ENCODE data around the gene DPM3.
"Not testable (repeated sequence)": the region's sequence is repeated elsewhere in the genome, so short reads cannot be mapped to it uniquely, and the experiment has no call there.

Gene DPM3

DNA sequence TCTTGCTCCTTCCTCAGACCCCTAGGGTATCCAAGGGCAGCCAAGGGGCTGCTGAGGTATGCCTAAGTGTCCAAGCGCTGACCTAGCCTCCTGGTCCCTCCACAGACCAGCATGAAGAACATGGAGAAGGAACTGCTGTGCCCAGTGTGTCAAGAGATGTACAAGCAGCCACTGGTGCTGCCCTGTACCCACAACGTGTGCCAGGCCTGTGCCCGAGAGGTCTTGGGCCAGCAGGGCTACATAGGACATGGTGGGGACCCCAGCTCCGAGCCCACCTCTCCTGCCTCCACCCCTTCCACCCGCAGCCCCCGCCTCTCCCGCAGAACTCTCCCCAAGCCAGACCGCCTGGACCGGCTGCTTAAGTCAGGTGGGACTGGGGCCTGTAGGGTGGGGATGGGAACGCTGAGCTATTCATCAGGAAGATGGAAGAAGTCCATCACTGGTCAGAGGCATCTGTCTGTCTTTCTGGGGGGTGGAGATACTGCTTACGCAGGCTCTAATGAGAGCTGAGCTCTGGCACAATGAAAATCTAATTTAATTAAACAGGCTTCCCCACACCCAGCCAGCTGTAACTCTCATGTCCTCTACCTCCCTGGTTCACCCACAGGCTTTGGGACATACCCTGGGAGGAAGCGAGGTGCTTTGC lies 35.1 kb upstream of the DPM3 start:
- DNase-seq (ENCODE audit: low read depth): no peak

DNA sequence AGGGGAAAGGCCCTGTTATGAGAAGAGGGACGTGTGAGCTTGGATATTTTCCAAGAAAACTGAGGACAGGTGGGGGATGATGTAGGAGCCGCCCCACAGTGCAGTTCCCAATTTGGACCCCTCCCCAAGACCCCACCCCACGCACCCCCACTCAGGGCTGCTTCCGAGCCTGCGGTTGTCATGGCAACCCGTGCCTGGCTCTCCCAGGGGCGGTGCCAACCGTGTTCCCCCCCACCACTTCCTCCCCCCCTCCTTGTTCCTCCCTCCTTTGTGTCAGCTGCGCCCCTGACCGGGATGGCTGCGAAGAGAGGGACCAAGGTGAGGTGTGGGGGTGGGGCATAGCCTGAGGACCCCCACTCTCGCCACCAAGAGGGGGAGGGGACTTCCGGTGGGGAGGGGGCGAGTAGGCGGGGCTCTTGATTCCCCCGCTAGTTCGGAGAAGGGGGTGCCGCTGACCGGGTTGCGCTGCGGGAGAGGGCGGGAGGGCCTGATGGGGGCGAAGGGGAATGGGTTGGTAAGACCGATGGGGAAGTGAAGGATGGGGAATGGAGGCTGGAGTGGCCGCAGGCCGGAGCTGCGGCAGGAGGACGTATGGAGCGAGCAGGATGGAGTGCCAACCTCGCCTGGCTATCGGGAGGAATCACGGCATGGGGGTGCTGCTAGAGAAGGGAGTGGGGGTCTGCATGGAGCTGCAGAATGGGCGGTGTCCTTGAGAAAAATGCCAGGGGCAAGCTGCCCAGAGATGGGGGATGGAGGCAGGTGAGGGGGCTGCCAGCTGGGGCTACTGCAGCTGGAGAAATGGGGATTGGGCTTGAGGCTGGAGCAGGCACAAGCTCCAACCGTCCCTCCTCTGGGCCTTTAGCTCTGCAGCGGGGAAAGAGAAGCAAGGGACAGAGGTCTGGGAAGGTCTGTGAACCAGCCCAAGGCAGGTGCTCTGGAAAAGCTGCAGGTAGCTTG lies 34.3 kb upstream of the DPM3 start:
- DNase-seq (ENCODE audit: low read depth): no peak

DNA sequence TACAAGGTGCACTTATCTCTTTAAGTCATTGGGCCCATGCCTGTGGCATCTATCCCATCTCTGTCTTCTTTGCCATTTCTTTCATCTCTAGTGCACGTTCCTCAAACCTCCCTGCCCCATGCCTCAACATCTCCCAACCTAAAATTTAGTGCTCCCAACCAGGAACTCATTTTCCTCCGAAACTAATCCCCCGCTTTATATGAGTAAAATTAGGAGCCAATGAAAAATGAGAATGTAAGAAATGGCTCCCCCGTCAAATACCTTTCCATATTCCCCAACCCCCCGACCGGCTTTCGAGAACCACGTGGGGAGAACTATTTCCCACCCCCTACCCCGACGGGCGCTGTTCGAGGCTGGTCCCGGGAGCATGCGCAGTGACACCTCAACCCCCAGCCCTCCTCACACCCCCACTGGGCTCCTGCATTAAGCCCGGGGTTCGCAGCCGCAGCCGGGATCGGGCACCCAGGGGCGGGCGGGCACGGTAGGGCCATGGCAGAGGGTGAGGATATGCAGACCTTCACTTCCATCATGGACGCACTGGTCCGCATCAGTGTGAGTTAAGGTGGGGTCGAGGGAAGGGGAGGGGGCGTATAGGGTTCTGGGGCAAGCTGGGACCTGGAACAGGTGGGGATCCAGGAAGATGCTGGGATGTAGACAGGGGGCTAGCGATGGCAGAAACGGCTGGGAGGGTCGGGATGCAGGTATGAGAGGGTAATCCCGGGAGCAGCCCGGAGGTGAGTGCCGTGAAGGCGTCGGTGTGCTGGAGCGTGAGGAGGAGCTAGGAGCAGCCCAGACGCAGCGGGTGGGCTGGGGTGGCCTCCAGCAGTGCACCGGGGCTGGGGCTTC lies 33.4 kb upstream of the DPM3 start, which contains the start of gene TRIM46:
TRIM46 (plus strand) TSS at position 372 of the 846 bp plus-strand sequence; CDS start at position 490, 118 bp downstream.
- peak; percentile 55 for DNase-seq (ENCODE audit: low read depth)

DNA sequence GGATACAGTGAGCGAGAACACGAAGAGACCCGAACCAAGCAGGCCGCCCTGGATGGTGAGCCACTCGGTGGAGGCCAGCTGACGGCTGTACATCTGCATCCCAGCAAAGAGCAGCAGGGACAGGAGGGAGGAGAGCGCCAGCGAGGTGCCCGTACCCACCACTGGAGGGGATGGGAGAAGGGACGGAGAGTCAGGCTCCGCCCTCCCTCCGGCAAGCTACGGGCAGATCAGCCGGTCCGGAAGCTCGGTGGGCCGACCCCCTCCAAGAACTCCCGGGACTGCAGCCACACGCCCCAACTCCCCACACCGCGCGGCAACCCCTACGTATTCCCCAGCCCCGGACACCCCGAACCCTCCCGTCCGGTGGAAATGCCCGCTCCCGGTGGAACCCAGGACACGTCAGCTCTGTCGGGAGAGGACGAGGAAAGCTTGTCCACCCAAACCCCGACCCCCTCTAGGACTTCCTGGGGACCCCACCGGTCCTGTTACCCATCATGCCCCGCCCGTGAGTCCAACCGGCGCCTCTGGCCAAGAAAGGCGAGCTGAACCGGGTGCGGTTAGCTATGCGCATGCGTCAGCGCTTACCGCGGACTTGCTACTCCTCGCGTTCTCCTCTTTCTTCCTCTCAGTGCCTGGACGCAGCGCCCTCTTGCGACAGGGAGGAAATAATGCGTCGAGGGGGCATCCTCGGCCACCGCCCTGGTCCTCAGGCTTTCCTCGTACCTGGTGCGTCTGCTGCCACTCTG lies 32.6 kb upstream of the DPM3 start, which contains the start of gene KRTCAP2:
KRTCAP2 (minus strand) TSS at position 573 of the 746 bp plus-strand sequence; CDS start at position 493, 80 bp downstream.
- peak; percentile 91 for DNase-seq (ENCODE audit: low read depth)

DNA sequence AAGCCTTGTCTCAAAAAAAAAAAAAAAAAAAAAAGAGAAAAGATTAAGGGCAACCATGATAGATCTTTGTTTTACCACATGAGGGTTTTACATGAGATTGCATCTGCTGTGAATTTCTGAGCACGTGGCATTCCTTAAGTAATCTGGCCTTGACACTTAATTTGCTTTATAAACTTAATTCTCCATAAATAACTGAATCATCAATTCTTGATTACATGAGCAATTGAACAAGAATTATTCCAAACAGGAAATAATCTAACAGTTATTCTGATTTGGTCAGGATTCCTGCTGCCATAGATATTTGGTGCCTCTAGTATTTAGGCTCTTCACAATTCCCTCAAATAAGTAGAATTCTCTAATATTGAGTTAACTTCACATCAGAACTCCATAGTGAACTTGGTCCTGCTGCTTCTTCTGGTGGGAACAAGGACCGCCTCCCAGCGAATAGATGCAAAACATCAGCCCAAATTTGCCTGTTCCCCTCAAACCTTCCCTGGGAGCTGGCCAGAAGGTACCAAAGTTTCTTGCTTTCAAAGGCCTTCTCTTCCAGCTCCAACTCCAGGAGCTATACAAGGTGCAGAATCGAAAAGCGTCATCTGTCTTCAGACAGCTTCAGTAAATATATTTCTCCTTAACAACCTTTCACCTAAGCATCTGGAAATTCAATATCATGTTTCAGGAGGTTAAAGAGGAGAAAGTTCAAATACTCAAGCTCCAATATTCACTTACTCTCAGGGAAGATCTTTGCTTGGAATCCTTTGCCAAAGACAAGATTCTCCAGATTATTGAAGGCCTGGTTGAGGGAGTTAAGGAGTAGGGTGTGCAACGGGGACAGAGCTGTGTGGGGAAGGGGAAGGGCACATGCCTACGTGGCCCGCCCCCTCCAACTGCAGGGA lies 31.8 kb upstream of the DPM3 start:
- no peak for DNase-seq (ENCODE audit: low read depth)

DNA sequence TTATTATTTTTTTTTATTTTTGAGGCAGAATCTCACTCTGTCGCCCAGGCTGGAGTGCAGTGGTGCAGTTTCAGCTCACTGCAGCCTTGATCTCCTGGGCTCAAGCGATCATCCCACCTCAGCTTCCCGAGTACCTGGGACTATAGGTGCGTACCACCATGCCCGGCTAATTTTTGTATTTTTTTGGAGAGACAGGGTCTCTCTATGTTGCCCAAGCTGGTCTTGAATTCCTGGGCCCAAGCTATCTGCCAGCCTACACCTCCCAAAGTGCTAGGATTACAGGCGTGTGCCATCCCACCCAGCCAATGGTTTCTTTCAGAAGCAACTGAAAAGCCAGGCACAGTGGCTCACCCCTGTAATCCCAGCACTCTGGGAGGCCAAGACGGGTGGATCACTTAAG lies 30.5 kb upstream of the DPM3 start:
- no peak for DNase-seq (ENCODE audit: low read depth)

DNA sequence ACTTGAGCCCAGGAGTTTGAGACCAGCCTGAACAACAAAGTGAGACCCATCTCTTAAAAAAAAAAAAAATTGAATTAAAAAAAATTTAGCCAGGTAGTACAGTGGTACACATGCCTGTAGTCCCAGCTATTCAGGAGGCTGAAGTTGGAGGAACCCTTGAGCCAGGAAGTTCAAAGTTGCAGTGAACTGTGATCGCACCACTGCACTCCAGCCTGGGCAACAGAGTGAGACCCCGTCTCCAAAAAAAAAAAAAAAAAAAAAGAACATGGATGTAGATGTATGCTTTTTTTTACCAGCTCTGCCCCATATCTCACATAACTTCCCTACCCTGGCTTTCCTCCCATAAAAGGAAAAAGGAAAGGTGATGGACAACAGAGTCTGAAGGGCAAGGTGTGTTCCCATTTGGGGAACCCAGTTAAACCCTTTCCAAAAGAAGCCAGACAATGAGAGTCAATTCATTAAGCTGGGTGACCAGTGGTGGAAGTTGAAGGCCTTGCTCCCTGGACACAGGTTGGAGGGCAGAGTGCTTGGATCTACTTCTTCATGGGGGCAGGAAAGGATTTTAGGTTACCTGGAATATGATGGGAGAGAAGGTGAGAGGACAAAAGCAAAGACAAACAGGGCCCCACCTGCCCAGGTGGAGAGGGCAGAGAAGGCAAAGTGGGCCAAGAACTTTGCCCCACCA lies 29.9 kb upstream of the DPM3 start:
- DNase-seq (ENCODE audit: low read depth): no peak

DNA sequence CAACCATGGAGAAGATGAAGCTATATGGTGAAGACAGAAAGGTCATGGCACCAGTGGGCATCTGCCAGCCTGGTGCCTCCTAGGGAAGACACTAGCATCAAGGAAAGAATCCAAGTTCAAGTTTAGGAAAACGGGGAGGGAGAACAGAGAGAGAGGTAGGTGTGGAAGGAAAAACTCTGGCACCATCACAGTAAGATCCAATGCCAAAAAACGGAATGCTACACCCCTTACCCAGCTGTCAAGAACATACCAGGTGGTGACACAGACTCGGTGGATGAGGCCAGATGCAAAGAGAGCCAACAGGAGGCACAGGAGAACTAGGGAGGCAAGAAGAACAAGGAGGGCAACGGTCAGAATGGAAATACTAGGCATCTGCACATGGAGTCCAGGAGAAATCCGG lies 29.2 kb upstream of the DPM3 start:
- DNase-seq (ENCODE audit: low read depth): no peak

DNA sequence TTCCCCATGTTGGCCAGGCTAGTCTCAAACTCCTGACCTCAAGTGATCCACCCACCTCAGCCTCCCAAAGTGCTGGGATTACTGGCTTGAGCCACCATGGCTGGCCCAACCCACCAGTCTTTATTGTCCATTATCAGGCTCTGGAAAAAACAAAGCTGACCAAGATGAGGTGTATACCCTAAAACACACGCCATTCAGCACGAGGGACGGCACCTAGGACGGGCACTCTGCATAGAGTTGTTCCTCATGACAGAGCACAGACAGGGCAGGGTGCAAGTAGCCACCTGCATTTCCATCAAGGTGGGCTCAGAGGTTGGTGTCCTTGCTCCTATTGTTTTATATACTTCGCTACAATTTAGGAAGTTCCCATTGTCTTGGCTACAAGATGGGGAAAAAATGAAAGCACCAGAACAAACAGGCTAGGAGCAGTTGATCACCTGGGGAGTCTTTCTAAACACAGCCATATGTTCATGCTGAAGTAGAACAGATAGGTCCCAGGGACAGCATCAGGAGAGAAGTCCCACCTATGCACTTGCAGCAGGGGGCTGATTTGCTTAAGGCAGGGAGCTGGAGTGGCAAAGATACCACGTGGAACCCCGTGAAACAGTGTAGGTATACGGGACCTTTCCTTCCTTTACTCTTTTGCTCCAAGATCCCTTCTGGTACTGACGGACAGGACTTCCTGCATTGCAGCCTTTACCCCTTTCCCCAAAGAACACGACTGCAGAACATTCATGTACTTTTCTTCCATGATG lies 28.3 kb upstream of the DPM3 start:
- no peak for DNase-seq (ENCODE audit: low read depth)

DNA sequence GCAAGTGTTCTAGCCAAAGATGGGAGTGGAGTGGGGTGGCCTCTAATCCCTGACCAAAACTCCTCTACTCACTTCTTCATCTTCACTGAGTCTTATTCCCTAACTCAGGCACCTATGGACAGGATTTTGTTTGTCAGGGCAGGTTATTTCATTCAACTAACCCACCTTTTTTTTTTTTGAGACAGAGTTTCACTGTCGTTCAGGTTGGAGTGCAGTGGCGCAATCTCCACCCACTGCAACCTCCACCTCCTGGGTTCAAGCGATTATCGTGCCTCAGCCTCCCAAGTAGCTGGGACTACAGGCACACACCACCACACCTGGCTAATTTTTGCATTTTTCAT lies 27.7 kb upstream of the DPM3 start:
- not testable (repeated sequence) for DNase-seq (ENCODE audit: low read depth)

DNA sequence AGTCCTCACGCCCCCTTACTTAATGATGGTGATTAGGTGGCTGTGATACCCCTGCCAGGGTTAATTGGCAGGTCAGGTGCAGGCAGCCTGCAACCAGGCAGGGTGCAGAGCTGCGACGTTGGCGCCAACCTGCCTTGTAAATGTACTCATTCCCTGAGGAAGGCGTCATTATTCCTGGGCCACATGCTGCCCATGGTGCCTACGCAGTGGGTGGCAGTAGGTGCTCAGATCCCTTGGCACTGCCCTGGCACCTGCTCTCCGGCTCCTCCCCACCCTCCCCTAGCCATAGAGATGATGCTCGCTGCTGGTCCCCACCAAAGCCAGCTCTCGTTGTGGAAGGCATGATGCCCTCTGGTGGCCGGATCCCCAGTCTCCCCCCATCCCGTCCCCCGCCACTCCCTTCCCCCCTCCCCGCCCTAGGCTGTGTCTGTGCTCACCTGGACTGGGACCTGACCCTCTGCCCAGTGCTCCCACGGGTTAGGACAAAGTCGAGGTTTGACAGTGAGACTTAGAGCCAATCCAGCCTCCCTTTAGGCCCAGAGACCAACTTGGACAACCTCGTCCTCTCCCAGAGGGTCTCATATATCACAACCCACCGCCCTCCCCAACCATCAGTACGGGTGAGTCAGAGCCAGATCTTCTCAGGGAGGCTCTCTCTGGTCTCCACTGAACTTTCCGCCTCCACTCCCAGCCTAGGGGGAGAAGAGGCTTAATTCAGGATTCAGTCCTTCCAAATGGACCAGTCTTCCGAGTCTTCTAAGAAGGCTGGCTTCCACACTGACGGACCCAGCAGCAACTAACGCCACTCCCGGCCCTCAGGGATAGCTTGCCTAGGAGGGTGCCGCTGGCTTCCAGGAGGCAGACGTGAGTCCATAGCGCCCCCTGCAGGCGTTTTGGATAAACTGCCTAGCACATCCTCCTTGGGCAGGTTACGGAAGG lies 27.1 kb upstream of the DPM3 start:
- peak; percentile 77 for DNase-seq (ENCODE audit: low read depth)

DNA sequence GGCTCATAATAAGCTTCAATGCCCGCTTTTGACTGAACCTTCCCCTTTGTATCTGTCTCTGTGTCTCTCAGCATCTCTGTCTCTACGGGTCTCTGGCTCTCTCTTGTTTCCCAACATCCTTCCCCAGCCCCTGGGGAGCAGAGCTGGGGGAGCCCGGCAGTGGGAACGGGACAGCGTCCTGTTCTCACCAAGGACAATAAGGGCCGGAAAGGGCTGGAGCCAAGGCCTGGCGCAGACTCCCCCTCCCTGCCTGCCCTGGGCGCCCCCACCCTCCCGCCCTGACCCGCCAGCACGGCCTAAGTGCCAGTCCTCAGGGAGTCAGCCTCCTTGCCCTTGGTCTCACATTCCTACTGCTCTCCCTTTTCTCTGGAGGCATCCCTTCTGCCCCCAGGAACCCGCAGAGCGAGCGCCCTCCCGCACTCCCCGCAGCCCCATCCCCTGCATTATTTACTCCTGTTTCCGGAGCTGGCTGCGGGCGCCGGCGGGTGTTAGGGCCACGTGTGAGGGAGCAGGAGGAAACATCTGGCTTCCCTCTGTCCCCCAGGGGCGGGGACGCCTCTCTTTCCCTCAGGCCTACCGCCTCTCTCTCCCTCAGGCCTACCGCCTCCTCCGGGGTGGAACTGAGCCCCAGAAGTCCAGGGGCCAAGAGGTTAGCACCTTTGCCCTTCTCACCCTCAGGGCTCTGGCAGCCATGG lies 26.3 kb upstream of the DPM3 start:
- DNase-seq (ENCODE audit: low read depth): no peak

DNA sequence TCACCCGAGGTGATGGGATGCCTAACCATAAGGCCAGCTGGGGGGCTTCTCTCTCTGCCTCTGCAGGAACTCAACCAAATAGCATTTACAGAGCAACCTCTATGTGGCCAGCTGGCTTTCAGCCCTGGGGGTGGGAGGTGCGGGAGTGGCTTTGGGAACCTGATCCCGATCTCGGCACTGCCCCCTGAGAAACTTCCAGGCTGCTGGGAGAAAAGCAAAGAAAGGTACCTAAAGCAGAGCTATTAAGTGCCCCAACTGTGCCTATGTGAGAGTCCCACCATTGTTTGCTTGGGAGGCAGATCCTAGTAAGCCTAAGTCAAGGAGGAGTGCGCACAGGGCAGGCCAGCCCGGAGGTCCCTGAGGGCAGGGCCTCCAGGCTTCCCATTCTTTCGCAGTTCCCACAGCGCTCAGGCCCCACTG lies 25.7 kb upstream of the DPM3 start:
- no peak for DNase-seq (ENCODE audit: low read depth)

DNA sequence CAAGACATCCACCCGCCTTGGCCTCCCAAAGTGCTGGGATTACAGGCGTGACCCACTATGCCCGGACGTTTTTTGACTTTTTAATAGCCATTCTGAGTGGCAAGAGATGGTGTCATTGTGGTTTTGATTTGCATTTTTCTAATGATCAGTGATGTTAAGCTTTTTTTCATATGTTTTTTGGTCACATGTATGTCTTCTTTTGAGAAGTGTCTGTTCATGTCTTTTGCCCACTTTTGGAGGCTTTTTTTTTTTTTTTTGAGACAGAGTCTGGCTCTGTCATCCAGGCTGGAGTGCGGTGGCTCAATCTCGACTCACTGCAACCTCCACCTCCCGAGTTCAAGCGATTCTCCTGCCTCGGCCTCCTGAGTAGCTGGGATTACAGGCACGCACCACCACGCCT lies 24.3 kb upstream of the DPM3 start:
- not testable (repeated sequence) for DNase-seq (ENCODE audit: low read depth)

DNA sequence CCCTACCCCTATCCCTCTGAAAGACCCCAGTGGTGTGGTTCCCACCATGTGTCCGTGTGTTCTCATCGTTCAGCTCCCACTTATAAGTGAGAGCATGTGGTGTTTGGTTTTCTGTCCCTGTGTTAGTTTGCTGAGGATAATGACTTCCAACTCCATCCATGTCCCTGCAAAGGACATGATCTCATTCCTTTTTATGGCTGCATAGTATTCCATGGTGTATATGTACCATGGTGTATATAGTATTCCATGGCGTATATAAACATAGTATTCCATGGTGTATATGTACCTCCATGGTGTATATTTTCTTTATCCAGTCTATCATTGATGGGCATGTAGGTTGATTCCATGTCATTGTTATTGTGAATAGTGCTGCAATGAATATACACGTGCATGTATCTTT lies 23.5 kb upstream of the DPM3 start:
- DNase-seq (ENCODE audit: low read depth): not testable (repeated sequence)

DNA sequence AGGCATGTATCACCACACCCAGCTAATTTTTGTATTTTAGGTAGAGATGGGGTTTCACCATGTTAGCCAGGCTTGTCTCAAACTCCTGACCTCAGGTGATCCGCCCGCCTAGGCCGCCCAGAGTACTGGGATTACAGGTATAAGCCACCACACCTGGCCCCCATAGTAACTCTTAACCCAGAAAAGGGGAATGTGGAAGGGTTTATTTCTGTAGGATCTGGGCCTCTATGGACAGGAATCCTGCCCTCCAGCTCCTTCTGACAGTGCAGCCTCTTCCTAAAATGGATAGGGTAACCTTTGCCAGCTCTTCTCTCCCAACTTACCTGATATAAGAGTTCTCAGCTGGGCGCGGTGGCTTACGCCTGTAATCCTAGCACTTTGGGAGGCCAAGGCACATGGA lies 22.3 kb upstream of the DPM3 start:
- DNase-seq (ENCODE audit: low read depth): not testable (repeated sequence)

DNA sequence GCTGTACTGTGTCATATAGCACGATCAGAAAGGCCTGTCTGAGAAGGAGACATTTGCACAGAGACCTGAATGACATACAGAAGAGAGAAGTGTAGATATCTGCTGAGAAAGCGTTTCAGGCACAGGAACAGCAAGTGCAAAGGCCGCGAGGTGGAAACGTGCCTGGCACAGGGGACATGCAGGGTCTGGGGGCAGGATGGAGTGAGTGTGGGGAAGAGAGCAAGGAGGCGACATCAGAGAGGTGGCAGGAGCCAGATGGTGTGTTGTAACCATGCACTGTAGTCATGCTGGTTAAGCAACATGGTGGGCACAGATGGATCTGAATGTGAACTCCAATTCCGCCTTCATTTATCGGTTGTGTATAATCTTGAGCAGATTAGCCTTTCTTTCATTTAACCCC lies 19.8 kb upstream of the DPM3 start:
- DNase-seq (ENCODE audit: low read depth): no peak
